ENCODE results near the gene ATP5ME.

The ATP5ME gene

GRCh38 chr4:634599-634985 lies 39.5 kb downstream of the ATP5ME start:
- Histone ChIP-seq H3K27ac (ENCODE audit: low read depth, low read length, poor library complexity, severe bottlenecking) (no peak overlapping the region), H3K4me2 (ENCODE audit: low read length) (no peak overlapping the region), H3K9ac (ENCODE audit: low read length) (no peak overlapping the region), H3K9me2 (ENCODE audit: low read depth, low read length) (no peaks in the 10 kb centered on the region), H2AFZ (ENCODE audit: low read length) (no peak overlapping the region), H3K27me3 (ENCODE audit: insufficient read depth, low read length) (no peaks in the 10 kb centered on the region), H3F3A (ENCODE audit: insufficient read depth, low read length) (no peaks in the 10 kb centered on the region), H3K4me1 (ENCODE audit: insufficient read depth, low read length, severe bottlenecking) (no peaks in the 10 kb centered on the region), H3K4me3 (ENCODE audit: low read depth, low read length, poor library complexity, severe bottlenecking) (no peak overlapping the region), H3K36me3 (ENCODE audit: insufficient read depth, low read length) (no peaks in the 10 kb centered on the region), H4K20me1 (ENCODE audit: insufficient read depth, low read length) (no peaks in the 10 kb centered on the region), H3K9me3 (ENCODE audit: low read length) (no peaks in the 10 kb centered on the region), H3K79me2 (ENCODE audit: insufficient read depth, low read length) (no peaks in the 10 kb centered on the region)
- TF ChIP-seq CTCF (IDR thresholded peaks at IDR 0.05; ENCODE audit: low read length) (no peak), EZH2 (IDR thresholded peaks at IDR 0.05; ENCODE audit: borderline replicate concordance, low read length) (no peak)

- no peak overlapping the region for H3K4me2 ChIP-seq (ENCODE audit: low read length)
- H3K9me3 ChIP-seq (ENCODE audit: low read length), result no peaks in the 10 kb centered on the region
- H3K36me3 ChIP-seq (ENCODE audit: insufficient read depth, low read length), result no peaks in the 10 kb centered on the region
- H3K4me1 ChIP-seq (ENCODE audit: insufficient read depth, low read length, severe bottlenecking), result no peaks in the 10 kb centered on the region
- no peak for TF ChIP-seq CTCF (IDR thresholded peaks at IDR 0.05; ENCODE audit: low read length)
- no peaks in the 10 kb centered on the region for H3F3A ChIP-seq (ENCODE audit: insufficient read depth, low read length)
- no peak overlapping the region for H3K4me3 ChIP-seq (ENCODE audit: low read depth, low read length, poor library complexity, severe bottlenecking)
- H3K27ac ChIP-seq (ENCODE audit: low read depth, low read length, poor library complexity, severe bottlenecking), result no peak overlapping the region
- H2AFZ ChIP-seq (ENCODE audit: low read length), result no peak overlapping the region
- no peaks in the 10 kb centered on the region for H3K27me3 ChIP-seq (ENCODE audit: insufficient read depth, low read length)
- no peaks in the 10 kb centered on the region for H3K79me2 ChIP-seq (ENCODE audit: insufficient read depth, low read length)
- H3K9ac ChIP-seq (ENCODE audit: low read length), result no peak overlapping the region
- H4K20me1 ChIP-seq (ENCODE audit: insufficient read depth, low read length), result no peaks in the 10 kb centered on the region
- H3K9me2 ChIP-seq (ENCODE audit: low read depth, low read length), result no peaks in the 10 kb centered on the region
Measured at GRCh38 chr4:633976-634598, 40.0 kb downstream of the ATP5ME start.

GRCh38 chr4:633406-633805 lies 40.7 kb downstream of the ATP5ME start:
- H3K9ac ChIP-seq (ENCODE audit: low read length), result no peak overlapping the region
- no peaks in the 10 kb centered on the region for H3K79me2 ChIP-seq (ENCODE audit: insufficient read depth, low read length)
- H3K27me3 ChIP-seq (ENCODE audit: insufficient read depth, low read length), result no peaks in the 10 kb centered on the region
- H3K27ac ChIP-seq (ENCODE audit: low read depth, low read length, poor library complexity, severe bottlenecking), result no peak overlapping the region
- no peaks in the 10 kb centered on the region for H4K20me1 ChIP-seq (ENCODE audit: insufficient read depth, low read length)
- no peaks in the 10 kb centered on the region for H3K36me3 ChIP-seq (ENCODE audit: insufficient read depth, low read length)
- H3K9me2 ChIP-seq (ENCODE audit: low read depth, low read length), result no peaks in the 10 kb centered on the region
- H3K4me1 ChIP-seq (ENCODE audit: insufficient read depth, low read length, severe bottlenecking), result no peaks in the 10 kb centered on the region
- no peaks in the 10 kb centered on the region for H3F3A ChIP-seq (ENCODE audit: insufficient read depth, low read length)
- H3K9me3 ChIP-seq (ENCODE audit: low read length), result no peaks in the 10 kb centered on the region
- no peak overlapping the region for H3K4me3 ChIP-seq (ENCODE audit: low read depth, low read length, poor library complexity, severe bottlenecking)
- no peak for TF ChIP-seq EZH2 (IDR thresholded peaks at IDR 0.05; ENCODE audit: borderline replicate concordance, low read length)
- TF ChIP-seq CTCF (IDR thresholded peaks at IDR 0.05; ENCODE audit: low read length), result no peak
- no peak overlapping the region for H2AFZ ChIP-seq (ENCODE audit: low read length)
- H3K4me2 ChIP-seq (ENCODE audit: low read length), result no peak overlapping the region

All from OCI-LY1 (cell line).